ENCODE measurements around the gene CYBA. TPM values are rescaled to one million over a fixed set of nuclear protein-coding genes. Genes with fewer than 3 reads are reported as not detected.

Gene CYBA
- total RNA-seq: 0.26 and 1.0 TPM in 2 replicates
- 0.72 TPM for polyA plus RNA-seq (2012)

- no peak for DNase-seq (ENCODE audit: low read depth)
Observed at GRCh38 chr16:88650749-88651275, at the start of gene CYBA. Gene CYBA (minus strand): TSS chr16:88651053. CDS start chr16:88651013, 40 bp downstream.

GRCh38 chr16:88700322-88700635 is 49.4 kb upstream of the CYBA start:
- no peak for DNase-seq (ENCODE audit: low read depth)

- DNase-seq (ENCODE audit: low read depth): no peak
Observed at GRCh38 chr16:88699180-88699579, 48.3 kb upstream of the CYBA start.

GRCh38 chr16:88698646-88699045 is 47.8 kb upstream of the CYBA start:
- DNase-seq (ENCODE audit: low read depth): no peak

- no peak for DNase-seq (ENCODE audit: low read depth)
Observed at GRCh38 chr16:88697831-88698615, 47.2 kb upstream of the CYBA start.

GRCh38 chr16:88697116-88697830 is 46.4 kb upstream of the CYBA start:
- no peak for DNase-seq (ENCODE audit: low read depth)

GRCh38 chr16:88696441-88696840 is 45.6 kb upstream of the CYBA start:
- DNase-seq (ENCODE audit: low read depth): no peak

GRCh38 chr16:88695753-88696152 is 44.9 kb upstream of the CYBA start:
- peak; percentile 63 for DNase-seq (ENCODE audit: low read depth)

- no peak for DNase-seq (ENCODE audit: low read depth)
Observed at GRCh38 chr16:88695218-88695617, 44.4 kb upstream of the CYBA start.

GRCh38 chr16:88694221-88695087 is 43.6 kb upstream of the CYBA start:
- no peak for DNase-seq (ENCODE audit: low read depth)

- DNase-seq (ENCODE audit: low read depth): no peak
Observed at GRCh38 chr16:88693420-88694177, 42.7 kb upstream of the CYBA start.

GRCh38 chr16:88692861-88693260 is 42.0 kb upstream of the CYBA start:
- no peak for DNase-seq (ENCODE audit: low read depth)

GRCh38 chr16:88691924-88692560 is 41.2 kb upstream of the CYBA start:
- DNase-seq (ENCODE audit: low read depth): peak; percentile 63

GRCh38 chr16:88691129-88691813 is 40.4 kb upstream of the CYBA start:
- DNase-seq (ENCODE audit: low read depth): no peak

- DNase-seq (ENCODE audit: low read depth): no peak
Observed at GRCh38 chr16:88690341-88691128, 39.7 kb upstream of the CYBA start.

- DNase-seq (ENCODE audit: low read depth): peak; percentile 47
Observed at GRCh38 chr16:88688013-88688778, 37.3 kb upstream of the CYBA start.

GRCh38 chr16:88687676-88688012 is 36.8 kb upstream of the CYBA start:
- DNase-seq (ENCODE audit: low read depth): no peak

GRCh38 chr16:88687254-88687576 is 36.4 kb upstream of the CYBA start:
- no peak for DNase-seq (ENCODE audit: low read depth)
